Measurements from ENCODE around the gene FAM53A.

FAM53A gene

GRCh38 chr4:1603413-1604135 lies 80.5 kb downstream of the FAM53A start:
- DNase-seq (ENCODE audit: low spot score): no peak

GRCh38 chr4:1602655-1603412 lies 81.3 kb downstream of the FAM53A start:
- DNase-seq (ENCODE audit: low spot score): no peak

GRCh38 chr4:1601852-1602654 lies 82.1 kb downstream of the FAM53A start:
- DNase-seq (ENCODE audit: low spot score): no peak

- DNase-seq (ENCODE audit: low spot score): no peak
Observed at GRCh38 chr4:1601533-1601835, 82.6 kb downstream of the FAM53A start.

GRCh38 chr4:1600811-1601532 lies 83.1 kb downstream of the FAM53A start:
- DNase-seq (ENCODE audit: low spot score): no peak

- DNase-seq (ENCODE audit: low spot score): no peak
Observed at GRCh38 chr4:1600211-1600780, 83.8 kb downstream of the FAM53A start.

GRCh38 chr4:1599491-1600210 lies 84.5 kb downstream of the FAM53A start:
- no peak for DNase-seq (ENCODE audit: low spot score)

GRCh38 chr4:1599026-1599481 lies 85.1 kb downstream of the FAM53A start:
- DNase-seq (ENCODE audit: low spot score): no peak

GRCh38 chr4:1598206-1599025 lies 85.7 kb downstream of the FAM53A start:
- no peak for DNase-seq (ENCODE audit: low spot score)

GRCh38 chr4:1597021-1597931 lies 86.8 kb downstream of the FAM53A start:
- no peak for DNase-seq (ENCODE audit: low spot score)

- no peak for DNase-seq (ENCODE audit: low spot score)
Observed at GRCh38 chr4:1596393-1596792, 87.7 kb downstream of the FAM53A start.

GRCh38 chr4:1595789-1596325 lies 88.3 kb downstream of the FAM53A start:
- DNase-seq (ENCODE audit: low spot score): no peak

- no peak for DNase-seq (ENCODE audit: low spot score)
Observed at GRCh38 chr4:1594871-1595788, 89.0 kb downstream of the FAM53A start.

GRCh38 chr4:1593881-1594345 lies 90.2 kb downstream of the FAM53A start:
- no peak for DNase-seq (ENCODE audit: low spot score)

GRCh38 chr4:1593458-1593857 lies 90.7 kb downstream of the FAM53A start:
- no peak for DNase-seq (ENCODE audit: low spot score)

GRCh38 chr4:1592709-1593417 lies 91.2 kb downstream of the FAM53A start:
- no peak for DNase-seq (ENCODE audit: low spot score)

Measured in CD4-positive, alpha-beta T cell treated with Interleukin-2 at 100 ng/mL for 4 hours (primary cell).